H9 (cell line): ENCODE measurements around the gene LRRC71. TPM values are rescaled to one million over a fixed set of nuclear protein-coding genes. Genes with fewer than 3 reads are reported as not detected.
A peak's percentile ranks its signal among the peaks of the same experiment; 100 is the strongest.

Experiments used
- DNase-seq: peaks from one replicate; pipeline ENCODE4 v3.0.0-alpha.2; 2017
- H2AFZ ChIP-seq: one replicate; pipeline ENCODE4 v1.6.1; 2013; ENCODE audit warnings: mild to moderate bottlenecking, low read length, control low read depth, moderate library complexity
- H2AK5ac ChIP-seq: 2 replicates; pipeline ENCODE4 v1.6.1; 2013; ENCODE audit warnings: low read length, control low read depth, mixed read lengths; ENCODE audit not compliant: insufficient read length
- H2BK120ac ChIP-seq: one replicate; pipeline ENCODE4 v1.6.1; 2013; ENCODE audit warnings: low read depth, mild to moderate bottlenecking, low read length, control low read depth, inconsistent platforms; ENCODE audit not compliant: poor library complexity, severe bottlenecking
- H2BK12ac ChIP-seq: 2 replicates; pipeline ENCODE4 v1.6.1; 2013; ENCODE audit warnings: low read length, control low read depth, mixed read lengths, low read depth; ENCODE audit not compliant: insufficient read length
- H2BK15ac ChIP-seq: 2 replicates; pipeline ENCODE4 v1.6.1; 2013; ENCODE audit warnings: low read depth, low read length, control low read depth
- H2BK20ac ChIP-seq: one replicate; pipeline ENCODE4 v1.6.1; 2013; ENCODE audit warnings: low read depth, mild to moderate bottlenecking, low read length, control low read depth, inconsistent platforms; ENCODE audit not compliant: poor library complexity, severe bottlenecking
- H2BK5ac ChIP-seq: 2 replicates; pipeline ENCODE4 v1.6.1; 2013; ENCODE audit warnings: low read length, control low read depth, mixed read lengths; ENCODE audit not compliant: insufficient read length
- H3K14ac ChIP-seq: 2 replicates; pipeline ENCODE4 v1.6.1; 2013; ENCODE audit warnings: low read length, control low read depth; ENCODE audit not compliant: insufficient read depth
- H3K18ac ChIP-seq: 2 replicates; pipeline ENCODE4 v1.6.1; 2013; ENCODE audit warnings: low read depth, mild to moderate bottlenecking, mixed read lengths, low read length, control low read depth; ENCODE audit not compliant: insufficient read length
- H3K23ac ChIP-seq: 2 replicates; pipeline ENCODE4 v1.6.1; 2013; ENCODE audit warnings: low read length, control low read depth, mixed read lengths, low read depth; ENCODE audit not compliant: insufficient read length
- H3K23me2 ChIP-seq: 2 replicates; pipeline ENCODE4 v1.6.1; 2013; ENCODE audit warnings: low read depth, mild to moderate bottlenecking, mixed read lengths, low read length, control low read depth; ENCODE audit not compliant: insufficient read length, poor library complexity, severe bottlenecking
- H3K27ac ChIP-seq: 2 replicates; pipeline ENCODE4 v1.5.1; 2013; ENCODE audit warnings: low read length, control low read depth, mixed read lengths, low read depth; ENCODE audit not compliant: insufficient read length
- H3K27me3 ChIP-seq: 2 replicates; pipeline ENCODE4 v1.6.1; 2013; ENCODE audit warnings: low read length, control low read depth, inconsistent platforms; ENCODE audit not compliant: insufficient read depth
- H3K4ac ChIP-seq: 2 replicates; pipeline ENCODE4 v1.6.1; 2013; ENCODE audit warnings: low read depth, mild to moderate bottlenecking, control low read depth, inconsistent platforms, low read length, moderate library complexity
- H3K4me1 ChIP-seq: 2 replicates; pipeline ENCODE4 v1.6.1; 2013; ENCODE audit warnings: low read length, control low read depth, inconsistent platforms; ENCODE audit not compliant: insufficient read depth
- H3K4me2 ChIP-seq: 2 replicates; pipeline ENCODE4 v1.6.1; 2013; ENCODE audit warnings: low read length, control low read depth, mixed read lengths; ENCODE audit not compliant: insufficient read length, insufficient read depth
- H3K56ac ChIP-seq: 2 replicates; pipeline ENCODE4 v1.6.1; 2013; ENCODE audit warnings: low read depth, mild to moderate bottlenecking, mixed read lengths, low read length, control low read depth; ENCODE audit not compliant: insufficient read length
- H3K79me1 ChIP-seq: 2 replicates; pipeline ENCODE4 v1.6.1; 2013; ENCODE audit warnings: low read depth, mild to moderate bottlenecking, moderate library complexity, low read length, control low read depth, inconsistent platforms; ENCODE audit not compliant: insufficient read depth, poor library complexity, severe bottlenecking
- H3K79me2 ChIP-seq: 2 replicates; pipeline ENCODE4 v1.6.1; 2013; ENCODE audit warnings: low read length, control low read depth, inconsistent platforms; ENCODE audit not compliant: insufficient read depth
- H3K9ac ChIP-seq: 2 replicates; pipeline ENCODE4 v1.6.1; 2013; ENCODE audit warnings: low read length, control low read depth, mixed read lengths; ENCODE audit not compliant: insufficient read length; ENCODE audit errors: extremely low read depth
- H3K9me3 ChIP-seq: one replicate; pipeline ENCODE4 v1.6.1; 2013; ENCODE audit warnings: low read depth, low read length, inconsistent platforms; ENCODE audit not compliant: control insufficient read depth
- H3T11ph ChIP-seq: one replicate; pipeline ENCODE4 v1.6.1; 2013; ENCODE audit warnings: mild to moderate bottlenecking, low read length, control low read depth, inconsistent platforms
- H4K20me1 ChIP-seq: one replicate; pipeline ENCODE4 v1.6.1; 2013; ENCODE audit not compliant: control insufficient read depth, insufficient read length, insufficient read depth
- H4K5ac ChIP-seq: 2 replicates; pipeline ENCODE4 v1.6.1; 2013; ENCODE audit warnings: low read depth, mild to moderate bottlenecking, mixed read lengths, low read length, control low read depth; ENCODE audit not compliant: insufficient read length
- H4K8ac ChIP-seq: replicated peaks from 2 replicates; pipeline ENCODE4 v1.6.1; 2013; ENCODE audit warnings: low read length, control low read depth, mixed read lengths, low read depth; ENCODE audit not compliant: insufficient read length
- H4K91ac ChIP-seq: 2 replicates; pipeline ENCODE4 v1.6.1; 2013; ENCODE audit warnings: low read depth, mild to moderate bottlenecking, moderate library complexity, mixed read lengths, low read length, control low read depth; ENCODE audit not compliant: insufficient read length
- H3K27ac Mint-ChIP-seq, 3 experiments: 2 replicates in 2 of 3; 3 replicates in 1 of 3; pipeline ENCODE4 v1.8.0; 2020 to 2021; ENCODE audit warnings: mixed read lengths in 3 of 3, mild to moderate bottlenecking in 1 of 3, moderate library complexity in 1 of 3
- H3K27me3 Mint-ChIP-seq: 2 replicates; pipeline ENCODE4 v1.8.0; 2021; ENCODE audit warnings: low read depth, mild to moderate bottlenecking, moderate library complexity, mixed read lengths
- H3K36me3 Mint-ChIP-seq, 3 experiments: 2 replicates in 2 of 3; 3 replicates in 1 of 3; pipeline ENCODE4 v1.8.0; 2020 to 2021; ENCODE audit warnings: low read depth in 3 of 3, mixed read lengths in 3 of 3; ENCODE audit not compliant: insufficient read depth in 1 of 3
- H3K4me1 Mint-ChIP-seq, 2 experiments: 2 replicates each; pipeline ENCODE4 v1.8.0; 2020; ENCODE audit warnings: mixed read lengths in 2 of 2
- H3K4me3 Mint-ChIP-seq, 2 experiments: 2 replicates in 1 of 2; 3 replicates in 1 of 2; pipeline ENCODE4 v1.8.0; 2020 to 2021; ENCODE audit warnings: mild to moderate bottlenecking in 2 of 2, mixed read lengths in 2 of 2, moderate library complexity in 1 of 2
- H3K9me3 Mint-ChIP-seq, 2 experiments: 2 replicates in 1 of 2; 3 replicates in 1 of 2; pipeline ENCODE4 v1.8.0; 2020; ENCODE audit warnings: mild to moderate bottlenecking in 2 of 2, mixed read lengths in 2 of 2, moderate library complexity in 1 of 2
- CTCF ChIP-seq: fragments of 200-600 bp; sonication (generic); conservative IDR thresholded peaks from 3 replicates; pipeline ENCODE4 v1.8.0; 2021; ENCODE audit warnings: antibody characterized with exemption, mild to moderate bottlenecking
- WGBS: extraction: QIAGEN DNeasy Blood & Tissue Kit; methylation state at CpG from one replicate; pipeline ENCODE4 v1.1.7; 2013; ENCODE audit warnings: missing lambda C conversion rate, low lambda C conversion rate, mixed read lengths; ENCODE audit not compliant: insufficient read length; ENCODE audit errors: extremely low coverage; 5-methylcytosine and 5-hydroxymethylcytosine counted together
- total RNA-seq: library from RNA; stranded (reverse); gene quantifications from 2 replicates; pipeline ENCODE4 v1.2.1, GENCODE V29; 2021

The LRRC71 gene
- total RNA-seq, 1 experiment from 2014 or later: not detected

- H3K9ac ChIP-seq: no peak overlapping the region
- H3K23ac ChIP-seq: no peak overlapping the region
- H2BK5ac ChIP-seq: no peak overlapping the region
- H3K4me1 Mint-ChIP-seq: peaks cover 7 to 13% of the 10 kb centered on the region in 2 experiments
- no peak overlapping the region for H3K56ac ChIP-seq
- H2AFZ ChIP-seq: no peak overlapping the region
- H3K79me2 ChIP-seq: no peaks in the 10 kb centered on the region
- no peak overlapping the region for H4K8ac ChIP-seq
- peaks cover 25 to 81% (median 77%) of the 10 kb centered on the region in 3 experiments for H3K36me3 Mint-ChIP-seq
- TF ChIP-seq CTCF: no peak
- H3K27me3 Mint-ChIP-seq: no peaks in the 10 kb centered on the region; the same call in none of the 2 replicates
- no peak overlapping the region for H3K4me2 ChIP-seq
- H3T11ph ChIP-seq: no peak overlapping the region
- H3K9me3 Mint-ChIP-seq: no peaks in the 10 kb centered on the region
- no peak overlapping the region for H3K18ac ChIP-seq
- H4K20me1 ChIP-seq: no peaks in the 10 kb centered on the region
- H3K23me2 ChIP-seq: no peaks in the 10 kb centered on the region
- H2BK12ac ChIP-seq: no peak overlapping the region
- no peak overlapping the region for H2BK20ac ChIP-seq
- H3K27ac Mint-ChIP-seq: peak overlapping the region in 1 of 3 experiments; percentile 87; a peak in 3 of 7 replicates
- H4K91ac ChIP-seq: no peak overlapping the region
- no peaks in the 10 kb centered on the region for H3K9me3 ChIP-seq
- no peak overlapping the region for H3K27ac ChIP-seq
- H3K14ac ChIP-seq: no peak overlapping the region
- H3K79me1 ChIP-seq: no peaks in the 10 kb centered on the region
- no peak overlapping the region for H2BK15ac ChIP-seq
- no peak overlapping the region for H3K4ac ChIP-seq
- WGBS: no CpG with 5 or more reads among the region's 7 CpGs
- no peak overlapping the region for H2BK120ac ChIP-seq
- H2AK5ac ChIP-seq: no peak overlapping the region
- no peak for DNase-seq
- no peaks in the 10 kb centered on the region for H3K27me3 ChIP-seq
- H3K4me3 Mint-ChIP-seq: no peak overlapping the region
- no peak overlapping the region for H4K5ac ChIP-seq
- no peaks in the 10 kb centered on the region for H3K4me1 ChIP-seq
These were observed 18.4 kb downstream of the LRRC71 start for GRCh38 chr1:156938813-156939212.
